Measurements from ENCODE around the gene IMMP2L.
A peak's percentile ranks its signal among the peaks of the same experiment; 100 is the strongest.

IMMP2L gene

GRCh38 chr7:111101856-111102646 lies 460.2 kb downstream of the IMMP2L start:
- no peak for TF ChIP-seq CTCF (IDR thresholded peaks at IDR 0.05)

GRCh38 chr7:111098926-111099250 lies 463.4 kb downstream of the IMMP2L start:
- TF ChIP-seq CTCF (IDR thresholded peaks at IDR 0.05) = no peak

- TF ChIP-seq CTCF (IDR thresholded peaks at IDR 0.05) = peak; percentile 84
These were observed 464.0 kb downstream of the IMMP2L start for GRCh38 chr7:111098011-111098925.

- TF ChIP-seq CTCF (IDR thresholded peaks at IDR 0.05) = no peak
These were observed 465.3 kb downstream of the IMMP2L start for GRCh38 chr7:111096997-111097396.

- TF ChIP-seq CTCF (IDR thresholded peaks at IDR 0.05) = no peak
These were observed 467.9 kb downstream of the IMMP2L start for GRCh38 chr7:111094419-111094818.

GRCh38 chr7:111093496-111093895 lies 468.8 kb downstream of the IMMP2L start:
- TF ChIP-seq CTCF (IDR thresholded peaks at IDR 0.05) = no peak

- TF ChIP-seq CTCF (IDR thresholded peaks at IDR 0.05) = no peak
These were observed 469.7 kb downstream of the IMMP2L start for GRCh38 chr7:111092406-111093236.
